ENCODE results near the gene CACNA1H. TPM values are rescaled to one million over a fixed set of nuclear protein-coding genes. Genes with fewer than 3 reads are reported as not detected.

Gene CACNA1H
- total and polyA plus RNA-seq, 2 donors (not counting 3 experiments of a cell fraction or from before 2014, with no cell fraction given), result 0.03 TPM; not detected in 1

- ChIA-PET CTCF (no interaction called here), POLR2A (no interaction called here)
- BruUV-seq (replicated peaks), result no TSS peak
- no peaks in the 10 kb centered on the region for H3K27me3 ChIP-seq (ENCODE audit: control insufficient read depth in 2 of 2, insufficient read depth in 2 of 2, low read length in 2 of 2)
- FAIRE-seq (no peak), DNase-seq (ENCODE audit: low read depth, low spot score) (no peak)
- intact Hi-C loops (cut with micrococcal nuclease) (no loop called here), dilution Hi-C loops (cut with MboI; ENCODE audit: extremely low pct_ligation_motif_present, low sequenced_read_pairs) (no loop called here)
- no peaks in the 10 kb centered on the region for H4K20me1 ChIP-seq (replicated peaks; ENCODE audit: control insufficient read depth, extremely low read depth, insufficient read depth, low read length)
- no peak overlapping the region for H3K4me2 ChIP-seq (ENCODE audit: insufficient read depth, low read length)
- H3K9me3 ChIP-seq (replicated peaks; ENCODE audit: control insufficient read depth, insufficient read depth, low read length), result no peaks in the 10 kb centered on the region
- H3K36me3 ChIP-seq (ENCODE audit: control insufficient read depth in 2 of 2, extremely low read depth in 1 of 2, insufficient read depth in 2 of 2, low read length in 2 of 2), result no peaks in the 10 kb centered on the region
- no peak overlapping the region for H3K9ac ChIP-seq (replicated peaks; ENCODE audit: extremely low read depth, insufficient read depth, low read length)
- no peaks in the 10 kb centered on the region for H3K79me2 ChIP-seq (ENCODE audit: control insufficient read depth, insufficient read depth, low read length)
- TF ChIP-seq POLR2A (IDR thresholded peaks at IDR 0.05; ENCODE audit: low read depth, low read length), result no peak
- no peak overlapping the region for H2AFZ ChIP-seq (ENCODE audit: low read depth, low read length)
- no peak overlapping the region for H3K4me3 ChIP-seq (replicated peaks in 1 of 3; ENCODE audit: insufficient read depth in 1 of 3, low read depth in 1 of 3, low read length in 3 of 3)
- H3K27ac ChIP-seq (ENCODE audit: insufficient read depth, low read depth, low read length), result no peak overlapping the region
- H3K9me1 ChIP-seq (replicated peaks; ENCODE audit: control insufficient read depth, extremely low read depth, insufficient read depth, low read length), result no peaks in the 10 kb centered on the region
- no peaks in the 10 kb centered on the region for H3K4me1 ChIP-seq (ENCODE audit: control insufficient read depth, extremely low read depth, insufficient read depth, low read length)
Observed at GRCh38 chr16:1133271-1133670, 19.6 kb upstream of the CACNA1H start.

DNA sequence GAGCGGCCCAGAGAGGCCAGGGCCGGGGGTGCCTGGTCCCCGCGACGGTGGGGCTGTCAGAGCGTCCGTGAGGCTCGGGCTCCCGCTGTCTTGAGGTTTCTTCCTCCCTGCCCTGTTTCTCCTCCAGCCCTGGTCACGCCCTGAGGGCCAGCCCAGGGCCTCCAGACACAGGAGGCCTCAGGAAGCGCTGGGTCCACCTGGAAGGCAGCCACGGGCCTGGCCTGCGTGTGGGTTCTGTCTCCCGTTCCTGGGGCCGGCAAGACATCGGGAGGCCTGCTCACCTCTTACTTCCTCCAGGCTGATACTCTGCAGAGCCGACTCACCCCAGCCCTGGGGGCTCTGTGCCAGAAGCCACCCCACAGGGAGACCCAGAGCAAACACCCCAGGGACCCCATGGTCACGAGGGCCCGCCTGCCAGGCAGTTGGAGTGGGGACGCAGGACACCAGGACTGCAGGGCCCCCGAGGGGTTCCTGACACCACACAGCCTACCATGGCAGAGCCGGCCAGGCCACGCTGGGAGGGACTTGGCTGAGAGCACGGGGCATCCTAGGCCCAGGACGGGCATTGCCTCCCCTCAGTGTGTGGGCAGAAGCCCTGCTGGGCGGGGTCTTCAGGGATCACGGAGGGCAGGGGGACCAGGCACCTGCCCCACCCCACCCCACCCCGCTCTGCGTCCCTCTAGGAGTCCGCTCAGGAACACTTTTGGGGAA is 18.9 kb upstream of the CACNA1H start:
- H3K27ac ChIP-seq (ENCODE audit: insufficient read depth, low read depth, low read length), result no peak overlapping the region
- no peaks in the 10 kb centered on the region for H3K36me3 ChIP-seq (ENCODE audit: control insufficient read depth in 2 of 2, extremely low read depth in 1 of 2, insufficient read depth in 2 of 2, low read length in 2 of 2)
- BruUV-seq (replicated peaks), result no TSS peak
- DNase-seq (ENCODE audit: low read depth, low spot score) (no peak), FAIRE-seq (no peak)
- H3K9me1 ChIP-seq (replicated peaks; ENCODE audit: control insufficient read depth, extremely low read depth, insufficient read depth, low read length), result no peaks in the 10 kb centered on the region
- no peak overlapping the region for H3K9ac ChIP-seq (replicated peaks; ENCODE audit: extremely low read depth, insufficient read depth, low read length)
- CTCF ChIA-PET, result interaction anchor here (0.7 kb wide), 1 partner anchor 167 kb away, joined by 3 read pairs; no protein-coding TSS in a partner anchor
- POLR2A ChIA-PET, result no interaction called here
- no peaks in the 10 kb centered on the region for H3K79me2 ChIP-seq (ENCODE audit: control insufficient read depth, insufficient read depth, low read length)
- H2AFZ ChIP-seq (ENCODE audit: low read depth, low read length), result no peak overlapping the region
- H3K9me3 ChIP-seq (replicated peaks; ENCODE audit: control insufficient read depth, insufficient read depth, low read length), result no peaks in the 10 kb centered on the region
- intact Hi-C loops (cut with micrococcal nuclease) (no loop called here), dilution Hi-C loops (cut with MboI; ENCODE audit: extremely low pct_ligation_motif_present, low sequenced_read_pairs) (no loop called here)
- no peaks in the 10 kb centered on the region for H4K20me1 ChIP-seq (replicated peaks; ENCODE audit: control insufficient read depth, extremely low read depth, insufficient read depth, low read length)
- no peaks in the 10 kb centered on the region for H3K4me1 ChIP-seq (ENCODE audit: control insufficient read depth, extremely low read depth, insufficient read depth, low read length)
- no peak overlapping the region for H3K4me2 ChIP-seq (ENCODE audit: insufficient read depth, low read length)
- TF ChIP-seq POLR2AphosphoS5 (IDR thresholded peaks at IDR 0.05; ENCODE audit: insufficient read depth, low read depth, low read length) (no peak), GATA2 (IDR thresholded peaks at IDR 0.05; ENCODE audit: insufficient read depth, insufficient read length, low read depth, low read length) (no peak)
- no peak overlapping the region for H3K4me3 ChIP-seq (replicated peaks in 1 of 3; ENCODE audit: insufficient read depth in 1 of 3, low read depth in 1 of 3, low read length in 3 of 3)
- H3K27me3 ChIP-seq (ENCODE audit: control insufficient read depth in 2 of 2, insufficient read depth in 2 of 2, low read length in 2 of 2), result no peaks in the 10 kb centered on the region

Data from endothelial cell of umbilical vein (primary cell).